ENCODE measurements around the gene PAQR4. TPM values are rescaled to one million over a fixed set of nuclear protein-coding genes. Genes with fewer than 3 reads are reported as not detected.

The PAQR4 gene
- 10 to 100 TPM; 29.4 to 30.4 TPM for total RNA-seq

DNA sequence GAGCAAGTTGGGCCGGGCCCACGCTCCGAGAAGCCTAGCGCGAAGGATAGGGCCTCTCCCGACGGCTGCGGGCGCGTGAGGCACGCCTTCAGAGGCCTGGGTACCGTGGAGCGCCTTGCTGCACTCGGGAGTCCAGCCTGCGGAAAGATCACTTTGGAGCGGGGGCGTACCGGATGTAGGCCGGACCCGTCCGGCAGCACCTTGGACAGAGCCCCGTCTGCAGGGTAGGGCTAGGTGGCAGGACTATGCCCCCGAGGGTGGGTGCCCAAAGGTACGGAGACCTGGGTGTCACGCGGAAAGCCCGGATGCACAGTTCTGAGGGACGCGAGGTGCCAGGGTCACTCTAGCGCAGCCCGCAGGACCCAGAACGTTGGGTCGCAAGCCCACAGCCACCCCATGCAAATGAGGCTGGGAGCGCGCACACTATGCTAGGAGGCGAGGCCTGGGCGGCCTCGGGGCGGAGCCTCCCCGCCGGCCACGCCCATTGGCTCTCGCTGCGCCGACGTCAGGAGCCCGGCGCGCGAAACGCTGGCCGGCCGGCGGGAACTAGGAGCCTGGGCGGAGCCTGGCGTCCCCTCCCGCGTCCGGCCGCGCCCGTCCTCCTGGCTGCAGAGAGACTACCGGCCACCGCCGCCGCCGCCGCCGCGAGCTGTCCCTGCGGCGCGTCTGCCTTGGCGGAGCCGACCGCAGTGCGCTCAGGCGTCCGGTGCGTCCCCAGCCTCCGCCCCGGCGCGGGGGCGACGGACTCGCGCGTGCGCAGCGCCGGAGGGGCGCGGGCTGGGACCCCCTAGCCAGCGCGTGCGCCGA lies at the start of gene PAQR4:
Gene PAQR4, plus strand, starts transcription at position 611 of the 807 bp plus-strand sequence. CDS start 327 bp downstream, outside the sequence.
- Mint-ChIP-seq H3K36me3 (ENCODE audit: low read depth) (peaks cover 20% of the 10 kb centered on the region), H3K27ac (no peak within 1 kb of the TSS), H3K4me3 (peak within 1 kb of the TSS; percentile 79), H3K9me3 (no peaks in the 10 kb centered on the region), H3K4me1 (ENCODE audit: low read depth) (peaks cover 26% of the 10 kb centered on the region), H3K27me3 (peaks cover 21% of the 10 kb centered on the region)
- POLR2A ChIA-PET = interaction anchor here (0.7 to 2.4 kb wide), 9 partner anchors 10 to 199 kb away, joined by 3 to 20 read pairs (median 4); partner anchors contain the start of genes PKMYT1 and TNFRSF12A
- TF ChIP-seq CTCF (IDR thresholded peaks at IDR 0.05) = no peak
- CTCF ChIA-PET = interaction anchor here (0.9 to 1.7 kb wide), 7 partner anchors 9 to 124 kb away, joined by 3 to 14 read pairs (median 4); partner anchors contain the start of gene FLYWCH2
- intact Hi-C loops (cut with micrococcal nuclease) = no loop called here
- DNase-seq (peak; percentile 86), ATAC-seq (peak; percentile 75)

GRCh38 chr16:2919511-2920255 lies 49.5 kb upstream of the PAQR4 start:
- intact Hi-C loops (cut with micrococcal nuclease) = no loop called here
- ChIA-PET POLR2A (interaction anchor here (1.0 kb wide), 1 partner anchor 153 kb away, joined by 3 read pairs; no protein-coding TSS in a partner anchor), CTCF (interaction anchor here (0.6 to 7.4 kb wide), 27 partner anchors 8 to 135 kb away, joined by 3 to 61 read pairs (median 4); partner anchors contain the start of genes FLYWCH1, FLYWCH2 and PRSS41)
- Mint-ChIP-seq H3K9me3 (no peaks in the 10 kb centered on the region), H3K27me3 (no peaks in the 10 kb centered on the region), H3K4me1 (ENCODE audit: low read depth) (peaks cover 9% of the 10 kb centered on the region), H3K27ac (no peak overlapping the region), H3K4me3 (no peak overlapping the region), H3K36me3 (ENCODE audit: low read depth) (peaks cover 5% of the 10 kb centered on the region)
- peak; percentile 97 for TF ChIP-seq CTCF (IDR thresholded peaks at IDR 0.05)
- peak; percentile 80 for DNase-seq
- peak; percentile 88 for ATAC-seq

GRCh38 chr16:2923481-2923880 lies 45.7 kb upstream of the PAQR4 start:
- CTCF ChIA-PET = interaction anchor here (1.0 to 7.4 kb wide), 4 partner anchors 16 to 84 kb away, joined by 3 to 61 read pairs (median 4); partner anchors contain the start of gene FLYWCH2
- no peaks in the 10 kb centered on the region for H3K9me3 Mint-ChIP-seq
- no peak for ATAC-seq
- peaks cover 14% of the 10 kb centered on the region for H3K4me1 Mint-ChIP-seq (ENCODE audit: low read depth)
- TF ChIP-seq CTCF (IDR thresholded peaks at IDR 0.05) = no peak
- POLR2A ChIA-PET = interaction anchor here (1.0 to 1.5 kb wide), 2 partner anchors 10 to 79 kb away, joined by 3 to 5 read pairs; no protein-coding TSS in a partner anchor
- H3K4me3 Mint-ChIP-seq = no peak overlapping the region
- peaks cover 2% of the 10 kb centered on the region for H3K36me3 Mint-ChIP-seq (ENCODE audit: low read depth)
- no peak for DNase-seq
- no peak overlapping the region for H3K27ac Mint-ChIP-seq
- intact Hi-C loops (cut with micrococcal nuclease) = no loop called here
- H3K27me3 Mint-ChIP-seq = no peaks in the 10 kb centered on the region

DNA sequence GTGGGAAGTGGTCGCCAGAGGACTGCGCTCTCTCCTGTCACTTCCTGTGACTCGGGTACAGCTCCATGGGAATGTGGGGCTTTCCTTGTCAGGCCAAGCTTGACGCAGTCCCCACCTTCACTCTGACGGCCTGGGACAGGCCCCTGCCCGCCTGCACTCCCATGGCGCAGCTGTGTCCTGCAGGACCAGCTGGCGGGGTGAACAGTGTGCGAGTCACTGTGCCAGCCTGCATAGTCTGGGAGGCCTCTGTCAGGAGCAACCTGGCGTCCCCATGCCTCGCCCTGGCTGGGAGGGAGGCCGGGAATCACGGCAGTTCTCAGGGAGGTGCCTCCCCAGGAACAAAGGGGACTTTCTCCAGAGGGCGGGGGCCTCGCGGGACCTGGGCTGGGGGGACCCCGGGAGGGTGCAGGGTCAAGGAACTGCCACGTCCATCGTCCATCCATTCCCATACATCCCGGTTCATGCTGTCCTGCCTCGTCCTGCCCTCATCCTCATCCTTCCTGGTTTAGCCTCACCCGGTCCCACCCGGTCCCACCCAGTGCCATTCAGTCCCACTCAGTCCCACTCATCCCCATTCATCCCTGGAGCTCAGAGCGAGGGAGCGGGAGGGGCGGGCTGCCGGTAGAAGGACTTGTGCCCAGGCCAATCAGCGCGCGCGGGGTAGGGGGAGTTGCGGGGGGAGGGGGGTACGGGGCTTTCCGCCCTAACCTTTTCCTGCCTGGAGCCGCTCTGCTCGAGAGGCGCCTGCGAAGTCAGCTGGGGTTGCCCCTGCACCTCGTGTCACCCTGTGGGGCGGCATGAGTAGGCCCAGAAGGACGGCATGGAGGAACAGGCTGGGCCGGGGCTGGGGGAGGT lies 44.0 kb upstream of the PAQR4 start:
- H3K27ac Mint-ChIP-seq = no peak overlapping the region
- ATAC-seq (no peak), DNase-seq (no peak)
- intact Hi-C loops (cut with micrococcal nuclease) = no loop called here
- H3K4me3 Mint-ChIP-seq = no peak overlapping the region
- ChIA-PET POLR2A (interaction anchor here (1.5 kb wide), 1 partner anchor 12 kb away, joined by 5 read pairs; no protein-coding TSS in a partner anchor), CTCF (interaction anchor here (1.2 to 7.4 kb wide), 5 partner anchors 12 to 86 kb away, joined by 4 to 61 read pairs (median 22); partner anchors contain the start of gene FLYWCH1)
- H3K27me3 Mint-ChIP-seq = no peaks in the 10 kb centered on the region
- peaks cover 10% of the 10 kb centered on the region for H3K4me1 Mint-ChIP-seq (ENCODE audit: low read depth)
- no peaks in the 10 kb centered on the region for H3K9me3 Mint-ChIP-seq
- no peaks in the 10 kb centered on the region for H3K36me3 Mint-ChIP-seq (ENCODE audit: low read depth)
- no peak for TF ChIP-seq CTCF (IDR thresholded peaks at IDR 0.05)
